ENCODE measurements around the gene COMMD10. TPM values are rescaled to one million over a fixed set of nuclear protein-coding genes. Genes with fewer than 3 reads are reported as not detected.

Gene COMMD10
- total RNA-seq, 2 experiments from 2014 or later: 26.0 to 27.6 TPM

DNA sequence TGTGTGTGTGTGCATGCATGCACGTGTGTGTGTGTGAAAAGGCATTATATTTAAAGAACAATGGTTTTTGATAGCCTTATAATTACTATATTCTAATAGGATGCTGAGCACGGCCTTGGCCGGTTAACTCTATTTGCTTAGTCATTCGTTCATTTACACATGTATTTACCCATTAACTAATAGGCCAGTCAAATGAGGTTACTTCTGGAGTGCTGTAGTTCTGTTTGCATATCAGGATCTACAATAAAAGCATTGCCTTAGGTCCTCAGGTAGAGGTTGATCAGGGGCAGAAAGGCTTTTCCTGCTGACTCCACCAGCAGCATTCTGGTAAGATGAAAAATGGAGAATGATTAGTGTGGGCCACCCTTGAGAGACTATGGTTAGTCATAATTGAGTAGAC, 219.0 kb downstream of the COMMD10 start:
- ATAC-seq (ENCODE audit: poor library complexity) (no peak), DNase-seq (no peak)
- Mint-ChIP-seq H3K27ac (no peak overlapping the region), H3K27me3 (no peaks in the 10 kb centered on the region), H3K9me3 (peaks cover 32% of the 10 kb centered on the region), H3K36me3 (ENCODE audit: low read depth) (peaks cover 96% of the 10 kb centered on the region), H3K4me3 (no peak overlapping the region), H3K4me1 (ENCODE audit: low read depth) (no peaks in the 10 kb centered on the region)
- Histone ChIP-seq H3K27ac (ENCODE audit: low read depth in 1 of 2, low read length in 2 of 2) (no peak overlapping the region), H3K4me3 (ENCODE audit: low read length) (no peak overlapping the region), H3K4me1 (ENCODE audit: insufficient read depth, low read length) (no peaks in the 10 kb centered on the region), H3K36me3 (ENCODE audit: insufficient read depth, low read length) (peaks cover 52% of the 10 kb centered on the region), H3K27me3 (ENCODE audit: control insufficient read depth in 1 of 2, insufficient read depth in 2 of 2, low read length in 2 of 2) (no peaks in the 10 kb centered on the region), H3K9me3 (ENCODE audit: control insufficient read depth in 1 of 2, insufficient read depth in 1 of 2, low read length in 2 of 2) (peaks cover 5 to 39% of the 10 kb centered on the region in 2 experiments)
- TF ChIP-seq CTCF (IDR thresholded peaks at IDR 0.05): no peak
- ChIA-PET CTCF (interaction anchor here (0.6 kb wide), 1 partner anchor 696 kb away, joined by 5 read pairs; no protein-coding TSS in a partner anchor), POLR2A (no interaction called here)
- intact Hi-C loops (cut with DNase I, micrococcal nuclease): no loop called here

- H3K36me3 Mint-ChIP-seq (ENCODE audit: low read depth): peaks cover 96% of the 10 kb centered on the region
- Histone ChIP-seq H3K9me3 (ENCODE audit: control insufficient read depth in 1 of 2, insufficient read depth in 1 of 2, low read length in 2 of 2) (peaks cover 5 to 45% of the 10 kb centered on the region in 2 experiments), H3K36me3 (ENCODE audit: insufficient read depth, low read length) (peaks cover 46% of the 10 kb centered on the region), H3K27ac (ENCODE audit: low read depth in 1 of 2, low read length in 2 of 2) (no peak overlapping the region), H3K4me1 (ENCODE audit: insufficient read depth, low read length) (no peaks in the 10 kb centered on the region), H3K4me3 (ENCODE audit: low read length) (no peak overlapping the region), H3K27me3 (ENCODE audit: control insufficient read depth in 1 of 2, insufficient read depth in 2 of 2, low read length in 2 of 2) (no peaks in the 10 kb centered on the region)
- POLR2A ChIA-PET: no interaction called here
- TF ChIP-seq CTCF (IDR thresholded peaks at IDR 0.05): no peak
- H3K4me3 Mint-ChIP-seq: no peak overlapping the region
- H3K4me1 Mint-ChIP-seq (ENCODE audit: low read depth): no peaks in the 10 kb centered on the region
- no peak overlapping the region for H3K27ac Mint-ChIP-seq
- no peak for DNase-seq
- no peak for ATAC-seq (ENCODE audit: poor library complexity)
- H3K9me3 Mint-ChIP-seq: peaks cover 30% of the 10 kb centered on the region
- H3K27me3 Mint-ChIP-seq: no peaks in the 10 kb centered on the region
- intact Hi-C loops (cut with DNase I, micrococcal nuclease): no loop called here
- CTCF ChIA-PET: no interaction called here
These were observed 221.1 kb downstream of the COMMD10 start for GRCh38 chr5:116305899-116306298.

- Histone ChIP-seq H3K9me3 (ENCODE audit: control insufficient read depth in 1 of 2, insufficient read depth in 1 of 2, low read length in 2 of 2) (peaks cover 5 to 45% of the 10 kb centered on the region in 2 experiments), H3K4me1 (ENCODE audit: insufficient read depth, low read length) (no peaks in the 10 kb centered on the region), H3K27me3 (ENCODE audit: control insufficient read depth in 1 of 2, insufficient read depth in 2 of 2, low read length in 2 of 2) (no peaks in the 10 kb centered on the region), H3K4me3 (ENCODE audit: low read length) (no peak overlapping the region), H3K36me3 (ENCODE audit: insufficient read depth, low read length) (peaks cover 45% of the 10 kb centered on the region), H3K27ac (ENCODE audit: low read depth in 1 of 2, low read length in 2 of 2) (no peak overlapping the region)
- no peak overlapping the region for H3K4me3 Mint-ChIP-seq
- DNase-seq: no peak
- peaks cover 98% of the 10 kb centered on the region for H3K36me3 Mint-ChIP-seq (ENCODE audit: low read depth)
- no peak for ATAC-seq (ENCODE audit: poor library complexity)
- no peak for TF ChIP-seq CTCF (IDR thresholded peaks at IDR 0.05)
- H3K27me3 Mint-ChIP-seq: no peaks in the 10 kb centered on the region
- ChIA-PET CTCF (no interaction called here), POLR2A (no interaction called here)
- H3K27ac Mint-ChIP-seq: no peak overlapping the region
- no peaks in the 10 kb centered on the region for H3K4me1 Mint-ChIP-seq (ENCODE audit: low read depth)
- peaks cover 34% of the 10 kb centered on the region for H3K9me3 Mint-ChIP-seq
- intact Hi-C loops (cut with DNase I, micrococcal nuclease): no loop called here
These were observed 222.0 kb downstream of the COMMD10 start for GRCh38 chr5:116306846-116307245.

All from CD4-positive, alpha-beta T cell (primary cell).